GM12892 (cell line): ENCODE results near the gene EIF3F.

Experiments used
- POLR2A ChIP-seq: IDR thresholded peaks from 2 replicates; pipeline ENCODE4 v1.6.1; 2011; ENCODE audit warnings: low read depth, low read length, control low read depth
- POLR2AphosphoS5 ChIP-seq: IDR thresholded peaks from 2 replicates; pipeline ENCODE4 v1.6.1; 2011; ENCODE audit warnings: low read depth, low read length, control low read depth
- TAF1 ChIP-seq: IDR thresholded peaks from 2 replicates; pipeline ENCODE4 v1.6.1; 2011; ENCODE audit warnings: low read depth, mild to moderate bottlenecking, control low read depth, low read length, borderline replicate concordance

GRCh38 chr11:8016440-8016839, 29.3 kb downstream of the EIF3F start:
- no peak for TF ChIP-seq POLR2A
- no peak for TF ChIP-seq POLR2AphosphoS5
- no peak for TF ChIP-seq TAF1
